Measurements from ENCODE around the gene MRTFA. TPM values are rescaled to one million over a fixed set of nuclear protein-coding genes. Genes with fewer than 3 reads are reported as not detected.
"Not testable (repeated sequence)": the region's sequence is repeated elsewhere in the genome, so short reads cannot be mapped to it uniquely, and the experiment has no call there.

The MRTFA gene
- total RNA-seq, 1 donor from 2014 or later, result 48.9 TPM

DNA sequence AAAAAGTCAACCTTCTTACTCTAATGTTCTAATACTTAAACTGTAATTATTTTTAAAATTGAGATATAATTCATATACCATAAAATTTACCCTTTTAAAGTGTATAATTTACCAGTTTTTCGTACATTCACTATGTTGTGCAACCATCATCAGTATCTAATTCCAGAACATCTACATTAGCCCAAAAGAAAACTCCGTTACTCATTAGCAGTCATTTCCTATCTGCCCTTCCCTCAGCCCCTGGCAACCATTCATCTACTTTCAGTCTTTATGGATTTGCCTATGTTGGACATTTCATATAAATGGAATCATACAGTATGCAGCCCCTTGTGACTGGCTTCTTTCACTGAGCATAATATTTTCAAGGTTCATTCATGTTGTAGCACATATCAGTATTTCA is 243.9 kb downstream of the MRTFA start:
- intact Hi-C loops (cut with micrococcal nuclease), result no loop called here
- Mint-ChIP-seq H3K4me1 (ENCODE audit: low read depth) (peaks cover 36% of the 10 kb centered on the region), H3K27ac (no peak overlapping the region), H3K27me3 (ENCODE audit: low read depth) (no peaks in the 10 kb centered on the region), H3K36me3 (ENCODE audit: low read depth) (peaks cover 33% of the 10 kb centered on the region), H3K9me3 (no peaks in the 10 kb centered on the region), H3K4me3 (ENCODE audit: low read depth) (no peak overlapping the region)
- DNase-seq (ENCODE audit: low spot score), result no peak

DNA sequence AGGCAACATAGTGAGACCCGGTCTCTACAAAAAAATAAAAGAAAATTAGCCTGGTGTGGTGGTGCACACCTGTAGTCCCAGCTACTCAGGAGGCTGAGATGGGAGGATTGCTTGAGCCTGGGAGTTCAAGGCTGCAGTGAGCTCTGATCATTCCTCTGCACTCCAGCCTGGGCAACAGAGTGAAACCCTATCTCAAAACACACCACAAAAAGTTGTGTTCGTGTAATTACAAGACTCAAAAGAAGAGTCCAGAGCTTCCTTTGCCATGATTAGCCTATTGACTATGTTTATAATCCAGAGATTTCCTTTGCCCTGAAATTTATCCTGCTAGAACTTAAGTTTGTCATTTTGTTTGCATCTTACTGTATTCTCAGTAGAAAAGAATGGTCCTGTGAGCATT is 245.1 kb downstream of the MRTFA start:
- no peak overlapping the region for H3K4me3 Mint-ChIP-seq (ENCODE audit: low read depth)
- peaks cover 29% of the 10 kb centered on the region for H3K36me3 Mint-ChIP-seq (ENCODE audit: low read depth)
- no peak for DNase-seq (ENCODE audit: low spot score)
- peaks cover 30% of the 10 kb centered on the region for H3K4me1 Mint-ChIP-seq (ENCODE audit: low read depth)
- intact Hi-C loops (cut with micrococcal nuclease), result no loop called here
- no peaks in the 10 kb centered on the region for H3K27me3 Mint-ChIP-seq (ENCODE audit: low read depth)
- H3K9me3 Mint-ChIP-seq, result no peaks in the 10 kb centered on the region
- H3K27ac Mint-ChIP-seq, result no peak overlapping the region

DNA sequence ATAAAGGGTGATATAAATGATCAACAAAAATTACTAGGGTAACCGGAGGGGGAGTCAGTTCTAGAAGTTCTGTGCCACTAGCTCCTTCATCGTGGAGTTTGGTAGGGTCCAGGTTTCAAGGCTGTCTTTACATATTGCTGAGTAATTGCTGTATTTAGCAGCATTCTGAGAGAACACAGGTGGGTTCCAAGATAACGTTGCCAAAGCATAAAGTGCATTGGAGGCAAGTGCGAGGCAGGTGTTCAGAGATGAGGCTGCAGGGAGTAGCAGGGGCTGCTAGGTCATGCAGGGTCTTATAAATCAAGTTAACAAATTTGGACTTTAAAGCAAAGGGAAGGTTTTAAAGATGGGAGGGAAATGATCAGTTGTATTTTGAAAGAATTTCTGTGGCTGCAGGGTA is 248.3 kb downstream of the MRTFA start:
- no peak overlapping the region for H3K27ac Mint-ChIP-seq
- no peak overlapping the region for H3K4me3 Mint-ChIP-seq (ENCODE audit: low read depth)
- peaks cover 41% of the 10 kb centered on the region for H3K4me1 Mint-ChIP-seq (ENCODE audit: low read depth)
- no peaks in the 10 kb centered on the region for H3K9me3 Mint-ChIP-seq
- intact Hi-C loops (cut with micrococcal nuclease), result no loop called here
- H3K36me3 Mint-ChIP-seq (ENCODE audit: low read depth), result peaks cover 23% of the 10 kb centered on the region
- no peak for DNase-seq (ENCODE audit: low spot score)
- no peaks in the 10 kb centered on the region for H3K27me3 Mint-ChIP-seq (ENCODE audit: low read depth)

DNA sequence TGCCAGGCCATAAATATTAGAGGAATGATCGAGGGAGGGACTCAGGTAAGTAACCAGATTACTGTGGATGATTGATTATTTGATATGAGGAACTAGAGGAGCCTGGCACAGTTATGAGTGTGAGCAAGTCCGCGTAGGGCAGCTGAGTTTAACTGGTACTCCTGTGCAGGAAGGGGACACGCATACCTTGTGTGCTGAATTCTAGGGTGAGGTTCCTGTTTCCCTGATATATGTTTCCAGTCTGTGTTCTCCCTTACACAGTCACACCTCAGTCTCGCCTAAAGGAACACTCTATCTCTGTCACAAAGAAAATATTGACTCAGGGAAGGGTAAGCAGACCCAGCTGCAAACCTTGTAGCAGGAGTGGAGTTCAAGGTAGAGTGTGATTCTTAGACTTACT is 248.8 kb downstream of the MRTFA start:
- intact Hi-C loops (cut with micrococcal nuclease), result no loop called here
- Mint-ChIP-seq H3K27me3 (ENCODE audit: low read depth) (no peaks in the 10 kb centered on the region), H3K4me1 (ENCODE audit: low read depth) (peaks cover 44% of the 10 kb centered on the region), H3K4me3 (ENCODE audit: low read depth) (no peak overlapping the region), H3K9me3 (no peaks in the 10 kb centered on the region), H3K36me3 (ENCODE audit: low read depth) (peaks cover 23% of the 10 kb centered on the region), H3K27ac (no peak overlapping the region)
- no peak for DNase-seq (ENCODE audit: low spot score)

DNA sequence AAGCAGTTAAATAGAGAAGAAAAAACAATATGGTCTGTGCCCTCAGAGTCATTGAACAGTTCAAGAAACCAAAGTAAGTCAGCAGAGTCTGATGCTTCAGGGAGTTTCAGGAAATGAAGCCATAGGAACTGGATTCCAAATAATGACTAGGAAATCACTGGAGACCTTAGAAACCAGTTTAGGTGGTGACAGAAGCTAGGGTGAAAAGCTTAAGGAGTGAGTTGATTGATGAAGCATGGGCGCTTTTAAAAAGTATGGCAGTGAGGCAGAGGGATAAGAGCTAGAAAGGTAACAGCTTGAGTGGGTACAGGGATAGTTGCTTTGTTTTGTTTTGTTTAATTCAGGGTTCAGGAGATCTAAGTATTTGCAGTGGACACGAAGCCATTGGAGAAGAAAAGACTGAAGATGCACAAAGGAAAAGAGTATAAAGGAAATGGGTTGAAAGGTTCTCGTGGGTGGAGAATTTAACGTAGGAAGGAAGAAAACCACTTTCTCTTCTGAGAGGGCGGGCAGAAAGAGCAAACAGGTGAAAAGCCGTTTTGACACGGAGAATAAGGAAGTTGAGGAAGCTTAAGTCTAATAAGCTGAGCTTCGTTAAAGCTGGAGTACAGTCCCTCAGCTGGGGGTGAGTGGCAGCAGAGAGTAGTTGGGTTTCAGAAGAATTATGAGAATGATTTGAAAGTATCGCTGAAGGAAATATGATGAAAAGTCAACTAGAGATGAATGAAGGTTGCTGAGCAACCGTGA is 251.3 kb downstream of the MRTFA start:
- peaks cover 21% of the 10 kb centered on the region for H3K36me3 Mint-ChIP-seq (ENCODE audit: low read depth)

DNA sequence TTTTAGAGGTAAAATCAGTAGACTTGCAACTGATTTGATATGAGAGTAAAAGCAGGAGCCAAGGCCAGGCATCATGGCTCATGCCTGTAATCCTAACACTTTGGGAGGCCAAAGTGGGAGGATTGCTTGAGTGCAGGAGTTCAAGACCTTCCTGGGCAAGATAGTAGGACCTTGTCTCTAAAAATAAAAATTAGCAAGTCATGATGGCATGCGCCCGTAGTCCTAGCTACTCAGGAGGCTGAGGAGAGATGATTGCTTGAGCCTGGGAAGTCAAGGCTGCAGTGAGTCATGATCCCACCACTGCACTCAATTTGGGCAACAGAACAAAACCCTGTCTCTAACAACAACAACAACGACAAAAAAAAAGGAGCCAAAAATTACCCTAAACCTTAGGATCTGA is 252.6 kb downstream of the MRTFA start:
- H3K9me3 Mint-ChIP-seq, result no peaks in the 10 kb centered on the region
- H3K36me3 Mint-ChIP-seq (ENCODE audit: low read depth), result peaks cover 18% of the 10 kb centered on the region
- H3K27me3 Mint-ChIP-seq (ENCODE audit: low read depth), result no peaks in the 10 kb centered on the region
- intact Hi-C loops (cut with micrococcal nuclease), result no loop called here
- no peak overlapping the region for H3K4me3 Mint-ChIP-seq (ENCODE audit: low read depth)
- peaks cover 47% of the 10 kb centered on the region for H3K4me1 Mint-ChIP-seq (ENCODE audit: low read depth)
- no peak overlapping the region for H3K27ac Mint-ChIP-seq
- DNase-seq (ENCODE audit: low spot score), result no peak

More for the DNA sequence above, 251.3 kb downstream of the MRTFA start:
- intact Hi-C loops (cut with micrococcal nuclease), result no loop called here
- no peaks in the 10 kb centered on the region for H3K27me3 Mint-ChIP-seq (ENCODE audit: low read depth)
- peak overlapping the region; percentile 70 for H3K4me3 Mint-ChIP-seq (ENCODE audit: low read depth)
- peak overlapping the region; percentile 74 for H3K27ac Mint-ChIP-seq
- H3K9me3 Mint-ChIP-seq, result no peaks in the 10 kb centered on the region
- peaks cover 41% of the 10 kb centered on the region for H3K4me1 Mint-ChIP-seq (ENCODE audit: low read depth)
- no peak for DNase-seq (ENCODE audit: low spot score)

DNA sequence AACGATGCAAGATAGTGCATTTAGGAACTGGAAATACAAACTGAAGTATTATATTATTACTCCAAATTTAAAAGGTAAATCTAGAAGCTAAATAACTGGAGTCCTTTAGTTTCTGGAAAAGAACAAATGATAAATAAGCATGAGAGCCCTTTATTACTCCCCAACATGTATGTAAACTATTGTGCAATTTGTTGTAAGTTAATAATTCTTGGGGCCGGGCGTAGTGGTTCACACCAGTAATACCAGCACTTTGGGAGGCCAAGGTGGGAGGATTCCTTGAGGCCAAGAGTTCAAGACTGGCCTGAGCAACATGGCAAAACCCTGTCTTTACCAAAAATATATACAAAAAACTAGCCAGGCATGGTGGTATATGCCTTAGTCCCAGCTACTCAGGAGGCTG is 255.1 kb downstream of the MRTFA start:
- intact Hi-C loops (cut with micrococcal nuclease), result no loop called here
- peaks cover 37% of the 10 kb centered on the region for H3K4me1 Mint-ChIP-seq (ENCODE audit: low read depth)

DNA sequence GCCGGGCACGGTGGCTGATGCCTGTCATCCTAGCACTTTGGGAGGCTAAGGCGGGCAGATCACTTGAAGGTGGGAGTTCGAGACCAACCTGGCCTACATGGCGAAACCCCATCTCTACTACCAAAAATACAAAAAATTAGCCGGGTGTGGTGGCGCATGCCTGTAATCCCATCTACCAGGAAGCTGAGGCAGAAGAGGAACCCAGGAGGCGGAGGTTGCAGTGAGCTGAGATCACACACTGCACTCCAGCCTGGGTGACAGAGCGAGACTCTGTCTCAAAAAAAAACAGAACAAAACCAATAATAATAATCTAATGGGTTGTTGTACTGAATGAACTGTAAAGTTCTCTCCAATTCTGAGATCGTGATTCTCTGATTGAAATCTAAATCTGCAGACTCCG is 258.1 kb downstream of the MRTFA start:
- Mint-ChIP-seq H3K36me3 (ENCODE audit: low read depth) (peaks cover 11% of the 10 kb centered on the region), H3K4me1 (ENCODE audit: low read depth) (peaks cover 22% of the 10 kb centered on the region)
- H3K4me3 Mint-ChIP-seq (ENCODE audit: low read depth); intact Hi-C loops (cut with micrococcal nuclease); DNase-seq (ENCODE audit: low spot score); H3K9me3 Mint-ChIP-seq; H3K27ac Mint-ChIP-seq; H3K27me3 Mint-ChIP-seq (ENCODE audit: low read depth): not testable (repeated sequence)

More for the DNA sequence above, 255.1 kb downstream of the MRTFA start:
- H3K4me3 Mint-ChIP-seq (ENCODE audit: low read depth), result no peak overlapping the region
- no peaks in the 10 kb centered on the region for H3K9me3 Mint-ChIP-seq
- H3K36me3 Mint-ChIP-seq (ENCODE audit: low read depth), result peaks cover 12% of the 10 kb centered on the region
- H3K27ac Mint-ChIP-seq, result no peak overlapping the region
- DNase-seq (ENCODE audit: low spot score), result no peak
- H3K27me3 Mint-ChIP-seq (ENCODE audit: low read depth), result no peaks in the 10 kb centered on the region

DNA sequence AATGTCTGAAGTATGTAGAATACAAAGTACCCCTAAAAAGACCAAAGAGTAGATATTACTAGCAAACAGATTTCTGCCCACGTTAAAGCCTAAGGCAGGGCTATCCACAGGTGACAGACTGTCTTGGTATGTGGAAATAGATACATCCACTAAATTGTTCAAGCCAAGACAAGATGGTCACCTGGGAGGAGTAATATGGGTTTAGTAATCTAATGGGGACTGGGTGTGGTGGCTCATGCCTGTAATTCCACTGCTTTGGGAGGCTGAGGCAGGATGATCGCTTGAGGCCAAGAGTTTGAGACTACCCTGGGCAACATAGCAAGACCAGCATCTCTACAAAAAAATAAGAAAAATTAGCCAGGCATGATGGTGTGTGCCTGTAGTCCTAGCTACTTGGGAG is 258.6 kb downstream of the MRTFA start:
- no peak overlapping the region for H3K27ac Mint-ChIP-seq
- peaks cover 16% of the 10 kb centered on the region for H3K36me3 Mint-ChIP-seq (ENCODE audit: low read depth)
- DNase-seq (ENCODE audit: low spot score), result no peak
- H3K9me3 Mint-ChIP-seq, result no peaks in the 10 kb centered on the region
- intact Hi-C loops (cut with micrococcal nuclease), result no loop called here
- H3K4me3 Mint-ChIP-seq (ENCODE audit: low read depth), result no peak overlapping the region
- peaks cover 24% of the 10 kb centered on the region for H3K4me1 Mint-ChIP-seq (ENCODE audit: low read depth)
- no peaks in the 10 kb centered on the region for H3K27me3 Mint-ChIP-seq (ENCODE audit: low read depth)

DNA sequence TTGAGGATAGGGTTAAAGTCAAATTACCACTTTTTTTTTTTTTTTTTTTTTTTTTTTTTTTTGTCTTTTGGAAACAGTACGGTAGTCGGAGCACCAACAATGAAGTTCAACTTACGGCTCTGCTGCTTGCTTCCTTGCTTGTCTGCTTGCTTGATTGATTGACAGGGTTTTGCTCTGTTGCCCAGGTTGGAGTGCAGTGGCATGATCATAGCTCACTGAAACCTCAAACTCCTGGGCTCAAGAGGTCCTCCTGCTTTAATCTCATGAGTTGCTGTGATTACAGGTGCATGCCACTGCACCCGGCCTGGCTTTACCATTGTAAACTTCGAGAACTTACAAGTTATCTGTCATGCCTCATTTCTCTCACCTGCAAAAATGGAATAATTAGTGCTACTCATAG is 260.4 kb downstream of the MRTFA start:
- peaks cover 28% of the 10 kb centered on the region for H3K4me1 Mint-ChIP-seq (ENCODE audit: low read depth)
- H3K36me3 Mint-ChIP-seq (ENCODE audit: low read depth), result peaks cover 17% of the 10 kb centered on the region
- no peak for DNase-seq (ENCODE audit: low spot score)
- no peaks in the 10 kb centered on the region for H3K27me3 Mint-ChIP-seq (ENCODE audit: low read depth)
- H3K4me3 Mint-ChIP-seq (ENCODE audit: low read depth), result no peak overlapping the region
- H3K9me3 Mint-ChIP-seq, result no peaks in the 10 kb centered on the region
- H3K27ac Mint-ChIP-seq, result no peak overlapping the region
- intact Hi-C loops (cut with micrococcal nuclease), result no loop called here

DNA sequence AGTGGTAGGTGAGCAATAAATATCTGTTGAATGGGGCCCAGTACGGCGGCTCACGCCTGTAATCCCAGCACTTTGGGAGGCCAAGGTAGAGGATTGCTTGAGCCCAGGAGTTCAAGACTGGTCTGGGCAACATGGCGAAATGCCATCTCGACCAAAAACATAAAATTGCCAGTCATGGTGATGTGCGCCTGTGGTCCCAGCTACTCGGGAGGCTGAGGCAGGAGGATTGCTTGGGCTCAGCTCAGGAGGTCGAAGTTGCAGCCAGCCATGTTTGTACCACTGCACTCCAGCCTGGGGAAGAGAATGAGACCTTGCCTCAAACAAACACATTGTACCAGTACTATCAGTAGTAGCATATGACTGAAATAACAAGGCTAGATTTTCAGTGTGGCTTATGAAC is 262.0 kb downstream of the MRTFA start:
- Mint-ChIP-seq H3K9me3 (no peaks in the 10 kb centered on the region), H3K4me1 (ENCODE audit: low read depth) (peaks cover 29% of the 10 kb centered on the region), H3K4me3 (ENCODE audit: low read depth) (no peak overlapping the region), H3K27me3 (ENCODE audit: low read depth) (no peaks in the 10 kb centered on the region), H3K27ac (no peak overlapping the region), H3K36me3 (ENCODE audit: low read depth) (peaks cover 20% of the 10 kb centered on the region)
- intact Hi-C loops (cut with micrococcal nuclease), result no loop called here
- no peak for DNase-seq (ENCODE audit: low spot score)

DNA sequence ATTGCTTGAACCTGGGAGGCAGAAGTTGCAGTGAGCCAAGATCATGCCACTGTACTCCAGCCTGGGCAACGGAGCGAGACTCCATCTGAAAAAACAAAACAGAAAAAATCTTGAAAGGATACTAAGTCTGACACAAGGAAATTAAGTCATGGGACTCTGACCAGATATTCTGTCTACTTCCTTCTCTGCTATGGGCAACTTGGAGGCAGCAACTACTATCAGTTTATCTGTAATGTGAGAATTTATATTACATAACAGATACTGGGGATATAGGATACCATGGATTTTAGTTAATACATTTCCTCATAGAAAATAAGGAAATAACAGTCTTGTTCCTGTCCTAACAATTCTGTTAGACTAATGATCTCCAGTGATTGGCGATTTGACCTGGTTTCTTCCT is 267.7 kb downstream of the MRTFA start:
- H3K4me3 Mint-ChIP-seq (ENCODE audit: low read depth), result no peak overlapping the region
- no peak overlapping the region for H3K27ac Mint-ChIP-seq
- intact Hi-C loops (cut with micrococcal nuclease), result no loop called here

DNA sequence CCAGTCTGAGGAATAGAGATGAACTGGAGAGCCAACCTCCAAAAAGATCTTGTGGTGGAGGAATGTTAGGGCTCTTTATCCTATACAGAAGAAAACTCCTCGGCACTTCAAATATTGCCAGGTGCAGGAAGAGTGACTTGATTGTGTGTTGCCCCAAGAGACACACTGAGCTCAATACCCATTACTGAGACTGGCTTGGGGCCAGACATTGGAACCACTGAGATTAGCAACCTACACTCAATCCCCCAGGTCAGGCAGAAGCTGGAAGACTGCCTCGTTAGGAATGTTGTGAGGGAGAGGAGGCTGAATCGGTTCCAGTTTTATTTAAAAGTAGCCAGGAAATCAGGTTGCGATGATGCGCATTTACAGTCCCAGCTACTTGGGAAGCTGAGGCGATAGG is 268.5 kb downstream of the MRTFA start:
- DNase-seq (ENCODE audit: low spot score), result no peak
- H3K4me3 Mint-ChIP-seq (ENCODE audit: low read depth), result no peak overlapping the region
- no peaks in the 10 kb centered on the region for H3K27me3 Mint-ChIP-seq (ENCODE audit: low read depth)
- peaks cover 67% of the 10 kb centered on the region for H3K36me3 Mint-ChIP-seq (ENCODE audit: low read depth)
- no peak overlapping the region for H3K27ac Mint-ChIP-seq
- no peaks in the 10 kb centered on the region for H3K9me3 Mint-ChIP-seq
- intact Hi-C loops (cut with micrococcal nuclease), result no loop called here
- peaks cover 16% of the 10 kb centered on the region for H3K4me1 Mint-ChIP-seq (ENCODE audit: low read depth)

More for the DNA sequence above, 267.7 kb downstream of the MRTFA start:
- Mint-ChIP-seq H3K9me3 (no peaks in the 10 kb centered on the region), H3K4me1 (ENCODE audit: low read depth) (peaks cover 20% of the 10 kb centered on the region), H3K36me3 (ENCODE audit: low read depth) (peaks cover 64% of the 10 kb centered on the region), H3K27me3 (ENCODE audit: low read depth) (no peaks in the 10 kb centered on the region)
- DNase-seq (ENCODE audit: low spot score), result no peak

DNA sequence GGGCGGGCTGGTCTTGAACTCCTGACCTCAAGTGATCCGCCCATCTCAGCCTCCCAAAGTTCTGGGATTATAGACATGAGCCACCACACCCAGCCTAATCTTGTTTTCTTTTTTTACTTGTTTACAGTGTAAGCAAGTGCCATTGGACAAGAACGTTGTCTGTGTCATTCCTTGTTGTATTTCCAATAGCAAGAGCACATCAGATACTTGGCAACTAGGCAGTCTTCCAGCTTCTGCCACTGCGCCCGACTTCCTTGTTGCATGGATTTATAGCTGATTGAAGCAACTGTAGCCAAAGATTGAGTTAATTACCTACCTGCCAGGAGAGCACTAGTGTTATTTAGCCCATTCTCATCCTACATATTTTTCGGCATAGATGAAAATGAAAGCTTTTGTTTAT is 269.2 kb downstream of the MRTFA start:
- Mint-ChIP-seq H3K4me1 (ENCODE audit: low read depth) (peaks cover 9% of the 10 kb centered on the region), H3K4me3 (ENCODE audit: low read depth) (no peak overlapping the region), H3K27ac (no peak overlapping the region), H3K36me3 (ENCODE audit: low read depth) (peaks cover 68% of the 10 kb centered on the region), H3K27me3 (ENCODE audit: low read depth) (no peaks in the 10 kb centered on the region), H3K9me3 (no peaks in the 10 kb centered on the region)
- intact Hi-C loops (cut with micrococcal nuclease), result no loop called here
- DNase-seq (ENCODE audit: low spot score), result no peak
